Measurements from ENCODE around the gene DAZAP2.

DAZAP2 gene

GRCh38 chr12:51199366-51199945 lies 39.2 kb upstream of the DAZAP2 start:
- no peaks in the 10 kb centered on the region for H3K36me3 ChIP-seq (ENCODE audit: insufficient read depth, low read length)
- no peaks in the 10 kb centered on the region for H3K79me2 ChIP-seq (ENCODE audit: insufficient read depth, low read length)
- no peaks in the 10 kb centered on the region for H3K9me3 ChIP-seq (ENCODE audit: insufficient read depth, low read depth, low read length)
- TF ChIP-seq EZH2phosphoT487 (IDR thresholded peaks at IDR 0.05; ENCODE audit: borderline replicate concordance) (no peak), CTCF (conservative IDR thresholded peaks at IDR 0.05; ENCODE audit: low read length) (no peak)
- no peaks in the 10 kb centered on the region for H3K4me1 ChIP-seq (ENCODE audit: insufficient read depth, low read length, poor library complexity, severe bottlenecking)
- no peaks in the 10 kb centered on the region for H3K9me2 ChIP-seq (replicated peaks; ENCODE audit: low read depth, low read length)
- H3K9ac ChIP-seq (ENCODE audit: low read depth, low read length, poor library complexity, severe bottlenecking) = no peak overlapping the region
- no peak overlapping the region for H3K4me2 ChIP-seq (ENCODE audit: low read depth, low read length, poor library complexity, severe bottlenecking)
- no peaks in the 10 kb centered on the region for H4K20me1 ChIP-seq (ENCODE audit: insufficient read depth, low read length, poor library complexity, severe bottlenecking)
- no peak overlapping the region for H2AFZ ChIP-seq (ENCODE audit: low read length)
- no peaks in the 10 kb centered on the region for H3K27me3 ChIP-seq (ENCODE audit: insufficient read depth, low read length, poor library complexity, severe bottlenecking)
- H3F3A ChIP-seq (ENCODE audit: low read depth) = no peaks in the 10 kb centered on the region
- H3K4me3 ChIP-seq (ENCODE audit: low read length, poor library complexity, severe bottlenecking) = no peak overlapping the region

GRCh38 chr12:51200156-51200555 lies 38.5 kb upstream of the DAZAP2 start:
- H3K9ac ChIP-seq (ENCODE audit: low read depth, low read length, poor library complexity, severe bottlenecking) = no peak overlapping the region
- no peaks in the 10 kb centered on the region for H3K79me2 ChIP-seq (ENCODE audit: insufficient read depth, low read length)
- H3K4me2 ChIP-seq (ENCODE audit: low read depth, low read length, poor library complexity, severe bottlenecking) = no peak overlapping the region
- H3K9me3 ChIP-seq (ENCODE audit: insufficient read depth, low read depth, low read length) = no peaks in the 10 kb centered on the region
- H3K27me3 ChIP-seq (ENCODE audit: insufficient read depth, low read length, poor library complexity, severe bottlenecking) = no peaks in the 10 kb centered on the region
- TF ChIP-seq EZH2phosphoT487 (IDR thresholded peaks at IDR 0.05; ENCODE audit: borderline replicate concordance) = no peak
- no peak for TF ChIP-seq CTCF (conservative IDR thresholded peaks at IDR 0.05; ENCODE audit: low read length)
- H2AFZ ChIP-seq (ENCODE audit: low read length) = no peak overlapping the region
- no peak overlapping the region for H3K4me3 ChIP-seq (ENCODE audit: low read length, poor library complexity, severe bottlenecking)
- no peaks in the 10 kb centered on the region for H3K9me2 ChIP-seq (replicated peaks; ENCODE audit: low read depth, low read length)
- no peaks in the 10 kb centered on the region for H3F3A ChIP-seq (ENCODE audit: low read depth)
- H3K4me1 ChIP-seq (ENCODE audit: insufficient read depth, low read length, poor library complexity, severe bottlenecking) = no peaks in the 10 kb centered on the region
- no peaks in the 10 kb centered on the region for H3K36me3 ChIP-seq (ENCODE audit: insufficient read depth, low read length)
- H4K20me1 ChIP-seq (ENCODE audit: insufficient read depth, low read length, poor library complexity, severe bottlenecking) = no peaks in the 10 kb centered on the region

GRCh38 chr12:51200806-51201205 lies 37.8 kb upstream of the DAZAP2 start:
- H2AFZ ChIP-seq (ENCODE audit: low read length) = no peak overlapping the region
- H3K4me3 ChIP-seq (ENCODE audit: low read length, poor library complexity, severe bottlenecking) = no peak overlapping the region
- H3K9me2 ChIP-seq (replicated peaks; ENCODE audit: low read depth, low read length) = no peaks in the 10 kb centered on the region
- no peaks in the 10 kb centered on the region for H3K27me3 ChIP-seq (ENCODE audit: insufficient read depth, low read length, poor library complexity, severe bottlenecking)
- H3K9ac ChIP-seq (ENCODE audit: low read depth, low read length, poor library complexity, severe bottlenecking) = no peak overlapping the region
- H3K79me2 ChIP-seq (ENCODE audit: insufficient read depth, low read length) = no peaks in the 10 kb centered on the region
- no peak for TF ChIP-seq EZH2phosphoT487 (IDR thresholded peaks at IDR 0.05; ENCODE audit: borderline replicate concordance)
- no peak for TF ChIP-seq CTCF (conservative IDR thresholded peaks at IDR 0.05; ENCODE audit: low read length)
- no peak overlapping the region for H3K4me2 ChIP-seq (ENCODE audit: low read depth, low read length, poor library complexity, severe bottlenecking)
- H3K36me3 ChIP-seq (ENCODE audit: insufficient read depth, low read length) = no peaks in the 10 kb centered on the region
- no peaks in the 10 kb centered on the region for H4K20me1 ChIP-seq (ENCODE audit: insufficient read depth, low read length, poor library complexity, severe bottlenecking)
- no peaks in the 10 kb centered on the region for H3K4me1 ChIP-seq (ENCODE audit: insufficient read depth, low read length, poor library complexity, severe bottlenecking)
- no peaks in the 10 kb centered on the region for H3F3A ChIP-seq (ENCODE audit: low read depth)
- H3K9me3 ChIP-seq (ENCODE audit: insufficient read depth, low read depth, low read length) = no peaks in the 10 kb centered on the region
